SU-DHL-6 (cell line): ENCODE results near the gene USO1.

ENCODE experiments used
- H2AFZ ChIP-seq: fragments of 200-600 bp; sonication (generic); 2 replicates; pipeline ENCODE4 v1.6.1; 2014; ENCODE audit warnings: low read depth, mild to moderate bottlenecking, moderate library complexity, mixed read lengths, antibody characterized with exemption, low read length; ENCODE audit not compliant: severe bottlenecking
- H3F3A ChIP-seq: fragments of 200-600 bp; shearing (Covaris generic); 2 replicates; pipeline ENCODE4 v1.6.0; 2016; ENCODE audit warnings: antibody characterized with exemption, mild to moderate bottlenecking; ENCODE audit not compliant: insufficient read depth
- H3K27ac ChIP-seq: fragments of 200-600 bp; sonication (generic); 2 replicates; pipeline ENCODE4 v1.5.1; 2016; ENCODE audit warnings: low read depth, mild to moderate bottlenecking, low read length, moderate library complexity, mixed read lengths
- H3K27me3 ChIP-seq: fragments of 200-600 bp; sonication (generic), shearing (Covaris generic); 2 replicates; pipeline ENCODE4 v1.6.0; 2014; ENCODE audit warnings: mild to moderate bottlenecking, low read length
- H3K36me3 ChIP-seq: fragments of 200-600 bp; sonication (generic); 2 replicates; pipeline ENCODE4 v1.6.1; 2014; ENCODE audit warnings: mild to moderate bottlenecking, low read length, mixed read lengths
- H3K4me2 ChIP-seq: fragments of 300-600, 200-600 bp; shearing (Covaris generic), sonication (generic); 2 replicates; pipeline ENCODE4 v1.6.0; 2014; ENCODE audit warnings: low read length, low read depth, mild to moderate bottlenecking; ENCODE audit not compliant: poor library complexity, severe bottlenecking
- H3K4me3 ChIP-seq: fragments of 200-600 bp; sonication (generic); 2 replicates; pipeline ENCODE4 v1.5.1; 2014; ENCODE audit warnings: antibody characterized with exemption, low read length, mild to moderate bottlenecking, mixed read lengths; ENCODE audit not compliant: insufficient read depth, poor library complexity, severe bottlenecking
- H3K79me2 ChIP-seq: fragments of 200-600 bp; sonication (generic); 2 replicates; pipeline ENCODE4 v1.6.1; 2014; ENCODE audit warnings: mild to moderate bottlenecking, low read length, moderate library complexity; ENCODE audit not compliant: insufficient read depth
- H3K9ac ChIP-seq: fragments of 200-600 bp; sonication (generic); 2 replicates; pipeline ENCODE4 v1.7.0; 2014; ENCODE audit warnings: mild to moderate bottlenecking, low read length
- H3K9me2 ChIP-seq: fragments of 200-600 bp; sonication (generic); replicated peaks from 2 replicates; pipeline ENCODE4 v1.6.1; 2014; ENCODE audit warnings: low read length; ENCODE audit not compliant: insufficient read depth
- H3K9me3 ChIP-seq: fragments of 200-600 bp; sonication (generic); 2 replicates; pipeline ENCODE4 v1.6.1; 2014; ENCODE audit warnings: low read length, mixed read lengths; ENCODE audit not compliant: insufficient read depth
- H4K20me1 ChIP-seq: fragments of 200-600 bp; sonication (generic); 2 replicates; pipeline ENCODE4 v1.6.1; 2014; ENCODE audit warnings: low read depth, mild to moderate bottlenecking, antibody characterized with exemption, low read length, moderate library complexity, mixed read lengths
- CTCF ChIP-seq: fragments of 200-600 bp; sonication (generic); IDR thresholded peaks from one replicate; pipeline ENCODE4 v1.5.1; 2017; ENCODE audit warnings: antibody characterized with exemption, mild to moderate bottlenecking, low read length, moderate library complexity; ENCODE audit not compliant: insufficient read depth, poor library complexity, severe bottlenecking
- EZH2phosphoT487 ChIP-seq: fragments of 200-600 bp; sonication (generic), shearing (Covaris generic); conservative IDR thresholded peaks from 2 replicates; pipeline ENCODE4 v1.6.1; 2018; ENCODE audit warnings: mild to moderate bottlenecking, antibody characterized with exemption, low read length, moderate library complexity, mixed read lengths

The USO1 gene

GRCh38 chr4:75821966-75822365 lies 97.6 kb downstream of the USO1 start:
- H3F3A ChIP-seq = no peaks in the 10 kb centered on the region
- no peaks in the 10 kb centered on the region for H3K79me2 ChIP-seq
- no peak for TF ChIP-seq EZH2phosphoT487
- TF ChIP-seq CTCF = no peak
- H3K4me2 ChIP-seq = no peak overlapping the region
- no peaks in the 10 kb centered on the region for H3K27me3 ChIP-seq
- H3K36me3 ChIP-seq = no peaks in the 10 kb centered on the region
- H3K9ac ChIP-seq = no peak overlapping the region
- no peaks in the 10 kb centered on the region for H3K9me2 ChIP-seq
- no peaks in the 10 kb centered on the region for H3K9me3 ChIP-seq
- no peak overlapping the region for H3K4me3 ChIP-seq
- no peak overlapping the region for H2AFZ ChIP-seq
- no peaks in the 10 kb centered on the region for H4K20me1 ChIP-seq
- no peak overlapping the region for H3K27ac ChIP-seq

- no peaks in the 10 kb centered on the region for H3K9me2 ChIP-seq
- no peaks in the 10 kb centered on the region for H3K79me2 ChIP-seq
- H3K9ac ChIP-seq = no peak overlapping the region
- H3F3A ChIP-seq = no peaks in the 10 kb centered on the region
- H3K27ac ChIP-seq = no peak overlapping the region
- H3K36me3 ChIP-seq = no peaks in the 10 kb centered on the region
- no peaks in the 10 kb centered on the region for H4K20me1 ChIP-seq
- TF ChIP-seq CTCF = no peak
- no peak for TF ChIP-seq EZH2phosphoT487
- no peak overlapping the region for H2AFZ ChIP-seq
- no peaks in the 10 kb centered on the region for H3K9me3 ChIP-seq
- H3K4me3 ChIP-seq = no peak overlapping the region
- H3K4me2 ChIP-seq = no peak overlapping the region
- no peaks in the 10 kb centered on the region for H3K27me3 ChIP-seq
Observed at GRCh38 chr4:75822416-75822815, 98.0 kb downstream of the USO1 start.

- Histone ChIP-seq H3K9ac (no peak overlapping the region), H3K4me3 (no peak overlapping the region), H3K27me3 (no peaks in the 10 kb centered on the region), H3K4me2 (no peak overlapping the region), H3F3A (no peaks in the 10 kb centered on the region), H3K9me3 (no peaks in the 10 kb centered on the region), H2AFZ (no peak overlapping the region), H3K36me3 (no peaks in the 10 kb centered on the region), H3K27ac (no peak overlapping the region), H3K9me2 (no peaks in the 10 kb centered on the region), H4K20me1 (no peaks in the 10 kb centered on the region), H3K79me2 (no peaks in the 10 kb centered on the region)
- TF ChIP-seq EZH2phosphoT487 = no peak
- no peak for TF ChIP-seq CTCF
Observed at GRCh38 chr4:75823812-75824211, 99.4 kb downstream of the USO1 start.

- Histone ChIP-seq H3K27ac (no peak overlapping the region), H3K4me3 (no peak overlapping the region), H3F3A (no peaks in the 10 kb centered on the region), H3K9me3 (no peaks in the 10 kb centered on the region), H3K79me2 (no peaks in the 10 kb centered on the region), H3K9ac (no peak overlapping the region), H3K36me3 (no peaks in the 10 kb centered on the region), H3K27me3 (no peaks in the 10 kb centered on the region), H4K20me1 (no peaks in the 10 kb centered on the region), H2AFZ (no peak overlapping the region), H3K4me2 (no peak overlapping the region), H3K9me2 (no peaks in the 10 kb centered on the region)
- TF ChIP-seq CTCF (no peak), EZH2phosphoT487 (no peak)
Observed at GRCh38 chr4:75830906-75831305, 106.5 kb downstream of the USO1 start.
